IPS-NIHi7 (cell line): ENCODE results near the gene UBASH3A.
"Not testable (repeated sequence)": the region's sequence is repeated elsewhere in the genome, so short reads cannot be mapped to it uniquely, and the experiment has no call there.

ENCODE experiments used
- DNase-seq: peaks from one replicate; pipeline ENCODE4 v3.0.0; 2012; ENCODE audit warnings: mixed read lengths; ENCODE audit errors: extremely low spot score

Gene UBASH3A

DNA sequence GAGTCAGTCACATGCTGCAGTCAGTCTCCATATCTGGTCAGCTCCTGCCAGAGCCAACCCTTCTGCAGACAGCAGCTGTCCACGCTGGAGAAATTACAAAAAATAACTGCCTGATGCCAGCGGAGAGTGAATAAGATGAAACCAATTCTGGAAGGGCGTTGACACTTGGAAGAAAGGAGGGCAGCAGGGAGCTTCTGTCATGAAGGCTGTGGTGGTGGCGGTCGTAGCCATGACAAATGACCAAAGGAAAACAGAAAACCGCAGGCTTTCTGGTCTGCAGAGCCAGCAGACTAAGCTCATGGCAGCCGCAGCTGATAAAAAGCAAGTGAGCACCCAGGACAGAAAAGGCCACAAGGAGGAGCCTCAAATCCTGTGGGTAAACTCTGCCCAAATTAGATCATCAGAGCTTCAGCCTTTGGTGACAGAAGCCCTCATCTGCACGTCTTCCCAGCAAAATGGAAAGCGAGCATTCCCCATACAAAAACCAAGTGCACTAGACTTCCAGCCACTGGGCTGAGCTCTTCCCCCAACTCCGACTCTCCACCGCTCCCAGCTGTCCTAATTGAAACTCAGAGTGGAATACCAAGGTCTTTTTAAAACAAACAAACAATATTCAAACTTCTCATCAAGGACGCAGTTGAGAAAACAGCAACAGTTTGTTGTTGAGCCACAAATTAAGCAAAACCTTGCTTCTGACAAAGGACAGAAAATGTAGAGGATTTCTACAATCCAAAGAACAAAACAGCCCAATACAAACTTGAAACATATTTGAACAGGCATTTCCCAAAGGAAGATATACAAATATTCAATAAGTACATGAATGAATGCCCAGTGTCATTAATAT is 63.7 kb downstream of the UBASH3A start:
- peak; percentile 62 for DNase-seq

DNA sequence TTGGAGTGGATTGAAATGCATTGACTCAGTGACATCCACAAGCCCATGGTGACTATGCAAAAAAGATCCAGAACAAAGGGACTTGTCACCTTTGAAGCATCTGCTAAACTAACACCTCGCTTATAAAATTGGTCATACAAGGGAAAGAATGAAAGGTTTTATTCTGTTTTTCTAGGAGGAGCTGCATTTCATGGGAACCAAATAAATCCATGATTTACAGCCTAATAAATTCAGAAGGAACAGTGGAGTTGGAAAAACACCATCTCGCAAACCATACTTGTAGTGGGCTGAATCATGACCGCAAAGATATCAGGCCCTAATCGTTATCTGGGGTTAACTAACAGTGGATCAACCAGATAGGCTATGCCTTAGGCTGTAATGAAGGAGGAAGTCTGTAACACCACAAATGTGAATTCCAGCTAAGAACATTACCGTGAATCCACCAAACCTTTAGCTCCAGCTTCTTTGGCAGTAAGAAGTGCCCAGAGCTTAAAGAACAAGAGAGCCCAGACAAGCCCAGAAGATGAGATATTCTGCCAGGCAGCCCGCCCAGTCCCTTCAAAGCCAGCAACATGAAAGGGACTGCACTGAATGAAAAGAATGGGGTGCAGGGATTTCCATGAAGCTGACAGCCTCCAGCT is 64.9 kb downstream of the UBASH3A start:
- DNase-seq = no peak

DNA sequence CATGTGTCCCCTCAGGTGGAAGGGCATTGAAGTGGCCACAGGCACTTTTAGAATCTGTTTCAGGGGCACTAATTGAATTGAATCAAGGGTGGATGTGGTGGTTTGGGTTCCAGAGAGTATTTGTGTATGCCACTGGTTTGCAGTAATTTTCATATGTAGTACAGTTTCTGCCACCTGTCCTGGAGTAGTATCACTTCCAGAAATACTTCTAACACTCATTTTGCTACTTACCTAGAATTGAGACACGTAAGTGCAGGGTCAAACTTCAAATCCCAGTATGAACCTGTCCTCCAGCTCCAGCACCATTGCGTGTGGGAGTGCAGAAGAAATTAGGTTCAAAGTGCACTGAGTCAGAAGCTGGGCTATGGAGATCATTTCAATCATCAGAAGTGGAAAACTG is 65.6 kb downstream of the UBASH3A start:
- no peak for DNase-seq

DNA sequence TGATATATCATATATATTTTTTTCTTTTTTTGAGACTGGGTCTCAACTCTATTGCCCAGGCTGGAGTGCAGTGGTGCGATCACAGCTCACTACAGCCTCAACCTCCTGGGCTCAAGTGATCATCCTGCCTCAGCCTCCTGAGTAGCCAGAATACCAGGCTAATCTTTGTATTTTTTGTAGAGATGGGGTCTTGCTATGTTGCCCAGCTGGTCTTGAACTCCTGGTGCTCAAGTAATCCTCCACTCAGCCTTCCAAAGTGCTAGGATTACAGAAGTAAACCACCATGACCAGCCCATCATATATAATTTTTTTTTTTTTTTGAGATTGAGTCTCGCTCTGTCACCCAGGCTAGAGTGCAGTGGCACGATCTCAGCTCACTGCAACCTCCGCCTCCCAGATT is 66.0 kb downstream of the UBASH3A start:
- DNase-seq = not testable (repeated sequence)

DNA sequence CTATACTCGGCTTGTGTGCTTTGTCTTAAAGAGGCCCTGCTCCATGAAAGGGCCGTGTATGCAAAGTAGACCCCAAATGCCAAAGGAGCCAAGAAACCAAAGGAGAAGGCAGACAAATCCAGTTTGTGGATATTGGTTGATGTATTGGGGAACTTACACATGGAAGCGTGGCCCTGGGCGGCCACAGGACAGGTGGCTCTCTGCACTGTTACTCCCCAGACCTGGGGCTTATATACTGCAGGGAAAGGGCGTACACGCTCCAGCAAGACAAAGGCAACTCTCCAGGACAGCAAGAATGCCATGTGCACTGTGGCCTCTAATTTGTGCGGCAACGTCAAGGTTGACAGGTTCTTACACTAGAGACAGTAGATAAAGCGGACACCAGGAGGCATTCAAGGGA is 67.5 kb downstream of the UBASH3A start:
- DNase-seq = no peak

DNA sequence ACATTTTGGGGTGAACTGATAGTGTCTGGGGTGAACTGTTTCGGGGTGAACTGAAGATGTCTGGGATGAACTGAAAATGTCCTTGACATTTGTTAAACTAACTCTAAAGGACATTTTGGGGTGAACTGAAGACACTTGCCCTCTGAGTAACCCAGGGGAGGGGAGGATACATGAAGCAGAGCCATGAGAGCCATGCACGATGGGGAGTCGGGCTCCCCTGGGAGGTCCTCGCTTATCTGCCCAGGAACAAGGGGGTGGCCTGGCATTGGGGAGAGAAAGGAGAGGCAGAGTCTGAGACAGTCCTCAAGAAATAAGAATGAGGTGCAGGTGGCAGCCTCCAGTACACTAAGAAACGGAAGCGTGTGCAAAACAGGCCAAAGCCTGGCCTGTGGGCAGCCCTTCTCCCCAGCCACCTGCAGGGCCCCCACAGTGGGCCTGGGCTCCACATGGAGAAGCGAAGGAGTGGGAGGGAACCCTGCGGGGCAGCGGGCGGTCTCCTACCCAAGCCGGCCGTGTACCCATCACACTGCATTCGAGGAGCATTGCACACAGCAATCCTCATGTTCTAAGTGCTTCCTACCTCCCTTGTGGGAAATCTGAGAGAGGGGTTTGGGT is 68.1 kb downstream of the UBASH3A start:
- no peak for DNase-seq

DNA sequence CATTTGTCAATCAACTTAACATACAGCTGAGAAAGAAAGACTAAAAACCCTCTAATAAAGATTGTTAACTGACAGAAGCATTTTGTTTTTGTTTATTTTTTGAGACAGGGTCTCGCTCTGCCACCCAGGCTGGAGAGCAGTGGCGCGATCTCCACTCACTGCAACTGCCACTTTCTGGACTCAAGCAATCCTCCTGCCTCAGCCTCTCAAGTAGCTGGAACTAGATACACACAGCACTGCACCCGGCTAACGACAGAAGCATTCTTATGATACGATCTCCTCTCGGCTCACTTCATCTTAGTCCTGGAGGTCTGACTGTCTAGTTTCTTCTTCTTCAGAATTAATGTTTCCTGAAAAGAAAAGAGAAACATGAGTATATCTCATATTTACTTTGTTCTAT is 68.8 kb downstream of the UBASH3A start:
- no peak for DNase-seq

DNA sequence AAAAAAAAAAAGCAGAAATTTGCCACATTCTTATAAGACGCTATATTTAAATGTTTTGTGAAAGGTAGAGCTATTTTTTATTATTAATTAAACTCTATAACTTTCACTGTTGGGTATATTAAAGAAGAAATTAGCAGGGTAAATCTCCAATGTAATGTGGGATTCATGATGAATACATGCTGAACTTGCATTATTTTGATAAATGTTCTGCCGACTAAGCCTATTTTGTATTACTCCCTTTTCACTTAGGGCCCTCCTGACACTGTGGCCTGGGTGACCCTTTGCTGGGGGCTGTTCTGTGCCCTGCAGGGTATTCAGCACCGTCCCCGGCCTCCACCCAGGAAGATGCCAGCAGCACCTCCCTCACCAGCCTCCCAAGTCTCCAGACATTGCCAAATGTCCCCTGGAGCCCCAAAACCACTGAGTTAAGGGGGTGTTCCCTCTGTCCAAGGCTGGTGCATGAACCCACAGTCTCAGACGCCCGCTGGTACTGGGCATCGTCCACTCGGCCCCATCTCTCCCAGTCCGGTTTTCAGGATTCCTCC is 69.9 kb downstream of the UBASH3A start:
- no peak for DNase-seq

DNA sequence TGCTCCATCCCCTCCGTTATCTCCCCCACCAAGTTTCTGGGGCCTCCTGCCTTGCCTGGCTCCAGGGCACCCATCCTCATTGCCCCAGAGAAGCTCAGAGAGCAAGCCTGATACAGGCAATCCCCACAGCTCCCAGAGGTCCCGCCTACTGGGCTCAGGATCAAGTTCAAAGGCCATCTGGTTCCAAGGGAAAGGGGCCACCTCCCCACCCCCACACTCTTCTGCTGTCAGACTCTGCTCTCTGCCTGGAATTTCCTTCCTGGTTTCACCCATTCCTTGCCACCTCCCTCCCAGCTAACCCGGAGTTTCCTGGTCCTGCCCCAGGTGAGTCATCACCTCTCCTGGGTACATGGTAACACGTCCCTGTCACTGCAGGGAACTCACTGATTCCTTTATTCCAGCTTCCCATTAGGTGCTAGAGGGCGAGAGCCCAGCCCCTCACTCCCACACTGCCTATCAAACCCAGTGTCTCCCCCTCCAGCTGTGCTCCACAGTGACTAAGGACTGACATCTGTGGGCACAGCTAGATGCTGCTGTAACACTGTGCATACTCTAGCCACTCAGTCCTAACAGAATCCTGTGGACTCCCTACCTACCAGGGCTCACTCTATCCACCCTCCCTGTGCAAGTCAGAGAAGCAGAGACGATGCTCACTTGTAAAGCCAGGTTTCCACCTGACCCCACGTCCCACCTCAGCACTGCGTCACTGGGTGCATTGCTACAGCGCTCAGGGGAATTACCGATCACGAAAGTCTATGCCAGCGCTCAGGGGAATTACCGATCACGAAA is 70.5 kb downstream of the UBASH3A start:
- peak; percentile 76 for DNase-seq

DNA sequence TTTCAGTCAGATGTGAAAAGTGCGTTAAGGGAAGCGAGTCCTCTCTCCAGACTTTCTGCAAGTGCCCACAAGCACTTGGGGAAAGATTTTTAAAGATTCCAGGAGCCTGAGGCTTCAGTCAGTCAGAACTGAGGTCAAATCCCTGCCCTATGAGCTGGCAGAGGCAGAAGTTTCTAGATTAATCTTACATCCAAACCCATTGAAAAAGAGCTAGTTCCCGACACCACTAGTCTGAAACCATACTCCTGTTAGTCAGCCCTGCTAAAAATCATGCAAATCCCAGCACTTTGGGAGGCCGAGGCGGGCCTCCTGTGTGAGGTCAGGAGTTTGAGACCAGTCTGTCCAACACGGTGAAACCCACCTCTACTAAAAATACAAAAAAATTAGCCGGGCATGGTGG is 71.3 kb downstream of the UBASH3A start:
- DNase-seq = no peak

DNA sequence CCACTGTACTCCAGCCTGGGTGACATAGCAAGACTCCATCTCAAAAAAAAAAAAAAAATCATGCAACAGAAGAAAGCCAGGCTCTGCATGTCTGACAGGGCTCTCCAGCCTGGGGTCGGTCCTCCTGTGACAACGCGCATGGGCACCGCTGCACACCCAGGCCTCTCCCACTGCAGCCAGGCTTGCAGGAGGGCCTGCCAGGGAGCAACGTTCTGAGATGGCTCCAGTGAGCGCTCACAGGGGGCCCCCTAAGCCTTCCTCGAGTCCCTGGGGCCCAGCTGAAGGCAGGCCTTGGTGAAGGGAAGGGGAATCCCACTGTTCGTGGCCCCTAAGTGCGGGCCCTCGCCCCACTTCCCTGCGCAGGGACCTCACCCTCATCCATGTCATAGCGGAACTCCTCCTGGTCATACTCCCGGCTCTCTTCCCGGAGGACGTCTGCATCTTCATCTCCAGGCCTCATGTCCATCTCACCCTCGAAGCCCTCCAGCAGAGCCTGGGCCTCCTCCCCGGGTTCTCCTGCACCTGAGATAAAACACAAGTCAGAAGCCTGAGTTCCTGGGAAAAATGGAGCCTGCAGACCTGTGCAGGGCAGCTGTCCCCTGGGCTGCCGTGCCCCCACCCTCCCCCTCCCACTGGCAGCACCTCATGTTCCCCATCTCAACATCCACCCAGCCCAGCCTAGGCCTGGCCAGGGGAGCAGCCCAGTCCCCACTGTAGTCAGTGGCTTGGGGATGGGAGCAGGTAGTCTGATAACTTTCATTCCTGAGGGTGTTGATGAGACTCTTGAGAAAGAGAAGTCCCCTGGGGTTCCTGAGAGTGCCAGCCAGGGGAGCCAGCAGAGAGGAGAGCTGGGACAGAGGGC is 72.1 kb downstream of the UBASH3A start:
- DNase-seq = no peak

DNA sequence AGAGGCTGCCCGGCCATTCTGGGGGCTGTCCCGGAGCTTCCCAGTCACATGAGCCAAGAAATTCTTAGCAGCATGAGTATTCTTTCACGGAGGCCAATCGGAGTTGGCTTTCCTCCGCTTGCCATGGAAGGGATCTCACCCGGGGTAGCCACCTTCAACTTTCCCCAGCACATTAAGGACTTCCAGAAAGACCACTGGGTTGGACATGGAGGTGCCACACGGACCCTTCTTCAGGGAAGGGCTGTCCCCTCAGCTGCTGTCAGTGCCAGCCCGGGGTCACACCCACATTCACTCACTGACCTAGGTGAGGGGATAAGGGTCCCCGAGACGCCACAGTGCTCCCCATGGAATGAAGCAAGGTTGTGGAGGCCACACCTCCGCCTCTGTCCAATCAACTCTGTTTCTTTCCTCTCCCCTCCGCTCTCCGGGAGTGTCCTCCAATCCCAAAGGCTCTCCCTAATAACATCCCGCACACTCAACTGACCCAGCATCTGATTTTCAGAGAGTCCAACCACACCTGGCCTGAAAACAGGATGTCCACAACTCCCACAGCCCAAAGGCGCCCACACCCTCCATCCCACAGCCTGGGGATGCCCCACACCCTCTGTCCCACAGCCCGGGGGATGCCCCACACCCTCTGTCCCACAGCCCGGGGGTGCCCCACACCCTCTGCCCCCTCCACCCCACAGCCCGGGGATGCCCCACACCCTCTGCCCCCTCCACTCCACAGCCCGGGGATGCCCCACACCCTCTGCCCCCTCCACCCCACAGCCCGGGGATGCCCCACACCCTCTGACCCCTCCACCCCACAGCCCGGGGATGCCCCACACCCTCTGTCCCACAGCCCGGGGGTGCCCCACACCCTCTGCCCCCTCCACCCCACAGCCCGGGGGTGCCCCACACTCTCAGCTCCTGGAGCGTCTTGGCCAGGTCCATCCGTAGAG is 73.0 kb downstream of the UBASH3A start:
- DNase-seq = no peak

DNA sequence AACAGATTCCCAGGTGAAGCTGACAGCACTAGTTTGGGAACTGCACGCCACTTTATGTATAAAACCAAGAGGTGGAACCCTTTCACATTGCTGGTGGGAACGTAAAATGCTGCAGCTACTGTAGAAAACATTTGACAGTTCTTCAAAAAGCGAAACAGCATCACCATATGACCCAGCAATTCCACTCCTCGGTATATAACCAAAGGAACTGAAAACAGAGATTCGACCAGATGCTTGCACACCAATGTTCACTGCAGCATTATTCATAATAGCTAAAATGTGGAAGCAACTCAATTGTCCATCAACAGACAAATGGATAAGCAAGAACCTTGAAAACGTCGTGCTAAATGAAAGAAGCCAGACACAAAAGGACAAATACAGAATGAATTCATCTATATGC is 74.8 kb downstream of the UBASH3A start:
- no peak for DNase-seq

DNA sequence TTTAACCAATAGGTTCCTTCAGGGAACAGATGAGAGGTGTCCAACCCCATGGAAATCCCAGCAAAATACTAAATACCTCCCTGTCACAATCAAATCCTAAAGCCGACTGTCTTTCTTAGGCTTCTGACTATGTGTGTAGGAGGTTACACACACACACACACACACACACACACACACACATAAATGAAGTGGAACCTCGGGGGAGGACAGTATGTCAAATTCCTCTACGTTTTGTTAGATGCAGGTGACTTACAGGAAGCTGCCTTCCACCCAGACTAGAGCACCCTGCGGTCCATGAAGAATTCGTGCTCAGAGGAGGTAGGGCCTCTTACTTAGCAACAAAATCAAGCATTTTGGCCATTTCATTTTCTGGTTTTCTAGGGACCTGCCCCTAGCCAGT is 75.9 kb downstream of the UBASH3A start:
- DNase-seq = no peak

DNA sequence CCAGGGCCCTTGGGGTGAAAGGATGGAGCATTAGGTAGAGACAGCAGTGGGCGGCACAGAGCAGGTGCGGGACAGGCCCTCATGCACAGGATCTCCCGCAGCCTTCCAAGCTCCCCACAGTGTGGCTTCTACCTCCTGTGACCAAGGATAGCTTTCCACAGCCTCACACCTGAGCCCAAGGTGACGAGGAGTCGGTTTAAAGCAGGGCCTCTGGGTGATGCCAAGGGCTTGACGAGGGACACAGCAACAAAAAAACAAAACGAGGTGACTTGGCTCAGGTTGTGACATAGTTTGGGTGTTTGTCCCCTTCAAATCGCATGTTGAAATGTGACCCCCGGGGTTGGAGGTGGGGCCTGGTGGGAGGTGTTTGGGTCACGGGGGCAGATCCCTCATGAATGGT is 77.0 kb downstream of the UBASH3A start:
- DNase-seq = no peak

DNA sequence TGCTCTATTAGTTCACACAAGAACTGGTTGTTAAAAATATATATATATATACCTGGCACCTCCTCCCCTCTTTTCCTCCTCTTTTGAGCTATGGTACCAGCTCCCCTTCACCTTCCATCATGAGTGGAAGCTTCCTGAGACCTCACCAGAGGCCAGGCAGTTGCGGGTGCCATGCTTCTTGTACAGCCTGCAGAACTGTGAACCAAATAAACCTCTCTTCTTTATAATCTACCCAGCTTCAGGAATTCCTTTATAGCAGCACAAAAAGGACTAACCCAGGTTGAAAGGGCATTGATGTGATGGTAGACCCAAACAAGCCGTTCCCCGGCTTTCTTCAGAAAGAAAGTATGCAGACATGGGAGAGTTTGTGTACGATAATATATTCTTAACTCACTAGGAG is 77.5 kb downstream of the UBASH3A start:
- DNase-seq = no peak

DNA sequence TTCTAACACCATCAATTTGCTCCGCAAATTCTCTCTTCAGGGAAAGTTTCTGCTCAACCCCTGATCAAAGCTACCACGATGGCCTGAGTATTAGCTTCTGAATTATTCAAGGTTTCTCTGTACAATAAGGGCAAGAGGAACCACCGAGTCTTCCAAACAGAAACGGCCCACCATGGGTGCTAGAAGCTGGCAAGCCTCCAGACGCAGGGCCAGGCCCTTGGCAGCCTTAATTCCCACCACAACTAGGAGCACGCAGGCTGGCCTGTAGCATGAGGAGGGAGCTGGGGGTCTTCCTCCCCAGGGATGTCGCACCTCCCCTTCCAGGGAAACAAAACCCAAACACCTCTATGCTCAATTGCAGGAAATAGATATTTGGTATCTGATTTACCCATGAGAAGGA is 81.3 kb downstream of the UBASH3A start:
- no peak for DNase-seq

DNA sequence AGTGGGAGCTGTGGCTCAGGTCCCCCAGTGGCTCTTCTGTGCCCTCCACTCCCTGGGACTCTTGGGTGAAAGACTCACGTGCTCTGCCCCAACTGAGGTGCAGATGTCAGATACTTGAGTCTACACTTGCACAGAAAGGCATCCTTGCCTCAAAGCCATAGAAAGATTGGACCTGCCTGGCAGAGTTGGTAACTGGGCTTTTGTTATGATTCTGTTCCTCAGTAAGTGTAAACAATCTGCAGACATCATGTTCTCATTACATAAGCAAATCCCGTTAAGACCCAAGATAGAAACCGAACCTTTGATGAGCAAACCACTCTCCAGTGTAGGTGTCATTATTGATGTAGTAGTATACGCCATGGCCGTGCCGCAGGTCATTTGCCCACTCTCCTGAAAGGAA is 82.4 kb downstream of the UBASH3A start:
- DNase-seq = no peak

DNA sequence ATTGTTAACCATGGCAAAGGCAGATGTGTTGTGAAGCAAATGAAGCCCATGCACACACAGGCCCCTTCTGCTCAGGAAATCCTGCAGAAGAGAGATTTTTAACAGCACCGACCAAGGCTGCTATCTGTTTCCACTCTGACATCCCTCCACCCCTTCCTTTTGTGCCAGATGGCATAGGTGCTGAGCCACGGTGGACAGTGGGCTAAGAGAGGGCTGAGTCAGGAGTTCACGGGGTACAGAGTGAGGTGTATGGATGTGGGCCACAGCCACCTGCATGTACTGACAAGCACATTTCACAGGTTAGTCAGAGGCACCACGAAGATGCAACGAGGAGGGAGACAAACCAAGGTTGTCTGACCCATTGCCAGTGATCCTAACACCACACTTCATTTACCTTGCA is 82.8 kb downstream of the UBASH3A start:
- no peak for DNase-seq

DNA sequence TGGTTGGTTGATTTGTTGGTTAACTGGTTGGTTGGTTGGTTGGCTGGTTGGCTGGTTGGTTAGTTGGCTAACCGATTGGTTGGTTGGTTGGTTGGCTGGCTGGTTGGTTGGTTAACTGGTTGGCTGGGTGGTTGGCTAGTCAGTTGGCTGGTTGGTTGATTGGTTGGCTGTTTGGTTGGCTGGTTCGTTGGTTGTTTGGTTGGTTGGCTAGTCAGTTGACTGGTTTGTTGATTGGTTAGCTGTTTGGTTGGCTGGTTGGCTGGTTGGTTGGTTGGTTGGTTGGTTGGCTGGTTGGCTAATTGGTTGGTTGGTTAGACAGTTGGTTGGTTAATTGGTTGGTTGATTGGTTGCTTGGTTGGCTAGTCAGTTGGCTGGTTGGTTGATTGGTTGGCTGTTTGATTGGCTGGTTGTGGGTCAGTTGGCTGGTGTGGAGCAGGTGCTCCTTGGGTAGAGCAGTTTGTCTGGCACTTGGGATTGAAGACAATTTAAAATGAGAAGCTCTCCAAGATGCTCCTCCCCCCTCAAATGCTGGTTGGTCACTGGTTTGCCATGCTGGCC is 85.4 kb downstream of the UBASH3A start:
- no peak for DNase-seq
